WTC11 (cell line): ENCODE results near the gene HERC2.
"Not testable (repeated sequence)": the region's sequence is repeated elsewhere in the genome, so short reads cannot be mapped to it uniquely, and the experiment has no call there.

ENCODE experiments used
- CREM ChIP-seq: sonication (generic); formaldehyde crosslinking; IDR thresholded peaks from 2 replicates; pipeline ENCODE4 v1.8.1; 2022; ENCODE audit warnings: mild to moderate bottlenecking, missing genetic modification reagents, moderate library complexity
- E2F4 ChIP-seq: sonication (generic); formaldehyde crosslinking; IDR thresholded peaks from 2 replicates; pipeline ENCODE4 v1.8.1; 2022; ENCODE audit warnings: low read depth, mild to moderate bottlenecking, moderate library complexity, missing genetic modification reagents, borderline replicate concordance
- E2F5 ChIP-seq: sonication (generic); formaldehyde crosslinking; IDR thresholded peaks from 2 replicates; pipeline ENCODE4 v1.8.1; 2022; ENCODE audit warnings: mild to moderate bottlenecking, moderate library complexity, missing genetic modification reagents
- EMX1 ChIP-seq: fragments of 250-450 bp; sonication (Bioruptor Pico); IDR thresholded peaks from 2 replicates; pipeline ENCODE4 v1.8.0; 2021; ENCODE audit warnings: mild to moderate bottlenecking
- FOXJ3 ChIP-seq: sonication (generic); formaldehyde crosslinking; IDR thresholded peaks from 2 replicates; pipeline ENCODE4 v1.9.0; 2021; ENCODE audit warnings: missing genetic modification reagents, mild to moderate bottlenecking, borderline replicate concordance
- TF ChIP-seq, protein P1 (sequence below): fragments of 200-600 bp; IDR thresholded peaks from 2 replicates; pipeline ENCODE4 v1.8.0; 2022; ENCODE audit warnings: antibody characterized with exemption
- TF ChIP-seq, protein P2 (sequence below): sonication (generic); formaldehyde crosslinking; conservative IDR thresholded peaks from 2 replicates; pipeline ENCODE4 v1.8.1; 2022; ENCODE audit warnings: mild to moderate bottlenecking, missing genetic modification reagents

- TF ChIP-seq, protein P1, sequence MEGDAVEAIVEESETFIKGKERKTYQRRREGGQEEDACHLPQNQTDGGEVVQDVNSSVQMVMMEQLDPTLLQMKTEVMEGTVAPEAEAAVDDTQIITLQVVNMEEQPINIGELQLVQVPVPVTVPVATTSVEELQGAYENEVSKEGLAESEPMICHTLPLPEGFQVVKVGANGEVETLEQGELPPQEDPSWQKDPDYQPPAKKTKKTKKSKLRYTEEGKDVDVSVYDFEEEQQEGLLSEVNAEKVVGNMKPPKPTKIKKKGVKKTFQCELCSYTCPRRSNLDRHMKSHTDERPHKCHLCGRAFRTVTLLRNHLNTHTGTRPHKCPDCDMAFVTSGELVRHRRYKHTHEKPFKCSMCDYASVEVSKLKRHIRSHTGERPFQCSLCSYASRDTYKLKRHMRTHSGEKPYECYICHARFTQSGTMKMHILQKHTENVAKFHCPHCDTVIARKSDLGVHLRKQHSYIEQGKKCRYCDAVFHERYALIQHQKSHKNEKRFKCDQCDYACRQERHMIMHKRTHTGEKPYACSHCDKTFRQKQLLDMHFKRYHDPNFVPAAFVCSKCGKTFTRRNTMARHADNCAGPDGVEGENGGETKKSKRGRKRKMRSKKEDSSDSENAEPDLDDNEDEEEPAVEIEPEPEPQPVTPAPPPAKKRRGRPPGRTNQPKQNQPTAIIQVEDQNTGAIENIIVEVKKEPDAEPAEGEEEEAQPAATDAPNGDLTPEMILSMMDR, result not testable (repeated sequence)
- TF ChIP-seq E2F5, CREM, E2F4, EMX1, FOXJ3 (CRISPR knock-in tag): not testable (repeated sequence)
- TF ChIP-seq, protein P2, sequence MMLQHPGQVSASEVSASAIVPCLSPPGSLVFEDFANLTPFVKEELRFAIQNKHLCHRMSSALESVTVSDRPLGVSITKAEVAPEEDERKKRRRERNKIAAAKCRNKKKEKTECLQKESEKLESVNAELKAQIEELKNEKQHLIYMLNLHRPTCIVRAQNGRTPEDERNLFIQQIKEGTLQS, result not testable (repeated sequence)
These were observed 106.5 kb downstream of the HERC2 start for GRCh38 chr15:28215521-28215920.
